Measurements from ENCODE around the gene CNOT10.

GRCh38 chr3:32709346-32709745 is 24.4 kb downstream of the CNOT10 start:
- TF ChIP-seq CTCF (IDR thresholded peaks at IDR 0.05), result no peak
- TF ChIP-seq EZH2phosphoT487 (IDR thresholded peaks at IDR 0.05), result no peak

All from neural progenitor cell (in vitro differentiated cells).